Hepatocyte (in vitro differentiated cells): ENCODE measurements around the gene TTLL9. TPM values are rescaled to one million over a fixed set of nuclear protein-coding genes. Genes with fewer than 3 reads are reported as not detected.

Experiments used
- DNase-seq: peaks from one replicate; pipeline ENCODE4 v3.0.0-alpha.2; 2016; ENCODE audit warnings: low spot score
- H2AFZ ChIP-seq: fragments of 200-600 bp; sonication (generic); 2 replicates; pipeline ENCODE4 v1.6.0; 2016; ENCODE audit warnings: antibody characterized with exemption, mild to moderate bottlenecking
- H3K27ac ChIP-seq: fragments of 200-600 bp; sonication (generic); 2 replicates; pipeline ENCODE4 v1.5.1; 2016; ENCODE audit warnings: mild to moderate bottlenecking
- H3K27me3 ChIP-seq: fragments of 200-600 bp; sonication (generic); 2 replicates; pipeline ENCODE4 v1.6.1; 2016
- H3K36me3 ChIP-seq: fragments of 200-600 bp; sonication (generic); replicated peaks from 2 replicates; pipeline ENCODE4 v1.5.1; 2016; ENCODE audit warnings: low read depth; ENCODE audit not compliant: insufficient read depth
- H3K4me1 ChIP-seq: fragments of 200-600 bp; sonication (generic); 2 replicates; pipeline ENCODE4 v1.5.1; 2016; ENCODE audit warnings: mild to moderate bottlenecking, moderate library complexity; ENCODE audit not compliant: insufficient read depth
- H3K4me2 ChIP-seq: fragments of 200-600 bp; sonication (generic); 2 replicates; pipeline ENCODE4 v1.6.0; 2016
- H3K4me3 ChIP-seq: fragments of 200-600 bp; sonication (generic); 2 replicates; pipeline ENCODE4 v1.5.1; 2016; ENCODE audit warnings: mild to moderate bottlenecking
- H3K79me2 ChIP-seq: fragments of 200-600 bp; sonication (generic); 2 replicates; pipeline ENCODE4 v1.6.0; 2017; ENCODE audit warnings: mild to moderate bottlenecking
- H3K9me2 ChIP-seq: fragments of 200-600 bp; sonication (generic); replicated peaks from 2 replicates; pipeline ENCODE4 v1.6.0; 2017; ENCODE audit warnings: mild to moderate bottlenecking; ENCODE audit not compliant: insufficient read depth
- H3K9me3 ChIP-seq: fragments of 200-600 bp; sonication (generic); 2 replicates; pipeline ENCODE4 v1.5.1; 2016; ENCODE audit warnings: low read depth, mild to moderate bottlenecking
- H4K20me1 ChIP-seq: fragments of 200-600 bp; sonication (generic); 2 replicates; pipeline ENCODE4 v1.6.0; 2016; ENCODE audit warnings: mild to moderate bottlenecking; ENCODE audit not compliant: insufficient read depth, poor library complexity, severe bottlenecking
- CTCF ChIP-seq: fragments of 200-600 bp; sonication (generic); IDR thresholded peaks from 2 replicates; pipeline ENCODE4 v1.5.1; 2016; ENCODE audit warnings: antibody characterized with exemption, mild to moderate bottlenecking; ENCODE audit not compliant: poor library complexity
- EZH2 ChIP-seq: fragments of 200-600 bp; sonication (generic); IDR thresholded peaks from 2 replicates; pipeline ENCODE4 v1.6.1; 2016; ENCODE audit warnings: antibody characterized with exemption, mild to moderate bottlenecking, borderline replicate concordance
- EZH2phosphoT487 ChIP-seq: fragments of 200-600 bp; sonication (generic); IDR thresholded peaks from one replicate; pipeline ENCODE4 v1.6.1; 2018; ENCODE audit warnings: antibody characterized with exemption, mild to moderate bottlenecking, low read depth, moderate library complexity; ENCODE audit not compliant: unreplicated experiment, severe bottlenecking
- WGBS: methylation state at CpG from one replicate; pipeline ENCODE4 v1.1.6; 2016; ENCODE audit warnings: low lambda C conversion rate; ENCODE audit errors: missing lambda C conversion rate; 5-methylcytosine and 5-hydroxymethylcytosine counted together
- polyA plus RNA-seq: library from polyadenylated mRNA; unstranded; fragments of >200 nt; fragmentation: Nextera tagmentation; extraction: Ambion mirVana; gene quantifications from 2 replicates; pipeline ENCODE4 v1.2.1, GENCODE V29; 2016
- total RNA-seq: library from RNA; depleted of rRNA; stranded (reverse); fragments of >200 nt; gene quantifications from 2 replicates; pipeline ENCODE4 v1.2.3, GENCODE V29; 2014

Gene TTLL9
- total and polyA plus RNA-seq, 2 experiments from 2014 or later: 0.18 TPM; not detected in 1

- Histone ChIP-seq H3K27me3 (peaks cover 28% of the 10 kb centered on the region), H3K79me2 (peaks cover 22% of the 10 kb centered on the region), H3K9me3 (no peaks in the 10 kb centered on the region), H3K9me2 (no peaks in the 10 kb centered on the region), H4K20me1 (peaks cover 12% of the 10 kb centered on the region), H2AFZ (no peak overlapping the region), H3K4me1 (peaks cover 9% of the 10 kb centered on the region), H3K4me2 (no peak overlapping the region), H3K4me3 (no peak overlapping the region), H3K36me3 (no peaks in the 10 kb centered on the region), H3K27ac (no peak overlapping the region)
- WGBS: 69% methylated on average over 1 of the region's 1 CpG
- TF ChIP-seq EZH2 (no peak), CTCF (no peak), EZH2phosphoT487 (no peak)
- no peak for DNase-seq
Observed at GRCh38 chr20:31954500-31954899, 84.1 kb downstream of the TTLL9 start.

GRCh38 chr20:31956556-31957526, 86.4 kb downstream of the TTLL9 start:
- Histone ChIP-seq H2AFZ (no peak overlapping the region), H3K4me2 (no peak overlapping the region), H3K79me2 (no peaks in the 10 kb centered on the region), H3K27me3 (peaks cover 48% of the 10 kb centered on the region), H3K36me3 (no peaks in the 10 kb centered on the region), H3K4me3 (no peak overlapping the region), H4K20me1 (no peaks in the 10 kb centered on the region), H3K9me3 (no peaks in the 10 kb centered on the region), H3K27ac (no peak overlapping the region), H3K9me2 (no peaks in the 10 kb centered on the region), H3K4me1 (no peaks in the 10 kb centered on the region)
- WGBS: 61% methylated on average over 11 of the region's 11 CpGs
- TF ChIP-seq CTCF (no peak), EZH2 (no peak), EZH2phosphoT487 (no peak)
- DNase-seq: no peak

GRCh38 chr20:31962761-31963160, 92.3 kb downstream of the TTLL9 start:
- H3K4me2 ChIP-seq: no peak overlapping the region
- TF ChIP-seq CTCF: no peak
- TF ChIP-seq EZH2: no peak
- TF ChIP-seq EZH2phosphoT487: no peak
- H4K20me1 ChIP-seq: no peaks in the 10 kb centered on the region
- no peak overlapping the region for H2AFZ ChIP-seq
- DNase-seq: no peak
- no peaks in the 10 kb centered on the region for H3K36me3 ChIP-seq
- H3K27ac ChIP-seq: no peak overlapping the region
- H3K4me3 ChIP-seq: no peak overlapping the region
- no peaks in the 10 kb centered on the region for H3K9me2 ChIP-seq
- 55% methylated on average over 2 of the region's 2 CpGs for WGBS
- peaks cover 86% of the 10 kb centered on the region for H3K27me3 ChIP-seq
- H3K79me2 ChIP-seq: no peaks in the 10 kb centered on the region
- H3K9me3 ChIP-seq: no peaks in the 10 kb centered on the region
- no peaks in the 10 kb centered on the region for H3K4me1 ChIP-seq
